GM21515 (cell line): ENCODE results near the gene CLIC4.
"Not testable (repeated sequence)": the region's sequence is repeated elsewhere in the genome, so short reads cannot be mapped to it uniquely, and the experiment has no call there.

Source experiments
- ATAC-seq: cut with Tn5 transposase; IDR thresholded peaks from one replicate; pipeline ENCODE4 v1.9.1; 2021; ENCODE audit not compliant: unreplicated experiment

The CLIC4 gene

GRCh38 chr1:24770881-24771280 is 25.6 kb downstream of the CLIC4 start:
- no peak for ATAC-seq

- no peak for ATAC-seq
Observed at GRCh38 chr1:24771574-24771973, 26.3 kb downstream of the CLIC4 start.

- ATAC-seq: no peak
Observed at GRCh38 chr1:24773618-24774017, 28.4 kb downstream of the CLIC4 start.

- no peak for ATAC-seq
Observed at GRCh38 chr1:24775348-24775747, 30.1 kb downstream of the CLIC4 start.

GRCh38 chr1:24775916-24776315 is 30.7 kb downstream of the CLIC4 start:
- no peak for ATAC-seq

- ATAC-seq: no peak
Observed at GRCh38 chr1:24776821-24777220, 31.6 kb downstream of the CLIC4 start.

GRCh38 chr1:24778141-24778540 is 32.9 kb downstream of the CLIC4 start:
- ATAC-seq: no peak

- not testable (repeated sequence) for ATAC-seq
Observed at GRCh38 chr1:24779199-24779598, 34.0 kb downstream of the CLIC4 start.

GRCh38 chr1:24779689-24780464 is 34.6 kb downstream of the CLIC4 start:
- no peak for ATAC-seq

- not testable (repeated sequence) for ATAC-seq
Observed at GRCh38 chr1:24780626-24781025, 35.4 kb downstream of the CLIC4 start.

GRCh38 chr1:24782689-24783088 is 37.4 kb downstream of the CLIC4 start:
- ATAC-seq: no peak

GRCh38 chr1:24783713-24784112 is 38.5 kb downstream of the CLIC4 start:
- no peak for ATAC-seq

- ATAC-seq: no peak
Observed at GRCh38 chr1:24786191-24786590, 40.9 kb downstream of the CLIC4 start.

GRCh38 chr1:24790490-24790889 is 45.2 kb downstream of the CLIC4 start:
- no peak for ATAC-seq

- no peak for ATAC-seq
Observed at GRCh38 chr1:24793447-24794129, 48.3 kb downstream of the CLIC4 start.

- ATAC-seq: not testable (repeated sequence)
Observed at GRCh38 chr1:24794130-24794502, 48.9 kb downstream of the CLIC4 start.

- no peak for ATAC-seq
Observed at GRCh38 chr1:24795236-24795635, 50.0 kb downstream of the CLIC4 start.

- no peak for ATAC-seq
Observed at GRCh38 chr1:24796524-24796923, 51.3 kb downstream of the CLIC4 start.

GRCh38 chr1:24799242-24799641 is 54.0 kb downstream of the CLIC4 start:
- not testable (repeated sequence) for ATAC-seq

- ATAC-seq: no peak
Observed at GRCh38 chr1:24801176-24801575, 55.9 kb downstream of the CLIC4 start.

GRCh38 chr1:24803220-24803619 is 58.0 kb downstream of the CLIC4 start:
- no peak for ATAC-seq

GRCh38 chr1:24803987-24804530 is 58.8 kb downstream of the CLIC4 start:
- ATAC-seq: no peak
